Measurements from ENCODE around the gene NPHS1. TPM values are rescaled to one million over a fixed set of nuclear protein-coding genes. Genes with fewer than 3 reads are reported as not detected.

The NPHS1 gene
- total and polyA plus RNA-seq, 2 donors (not counting 1 experiment from before 2014, with no cell fraction given), result not detected

GRCh38 chr19:35792888-35793287 is 59.4 kb downstream of the NPHS1 start:
- DNase-seq (ENCODE audit: low read depth in 2 of 2), result no peak
- no peak for TF ChIP-seq CTCF (conservative IDR thresholded peaks at IDR 0.05 in 1 of 2, IDR thresholded peaks at IDR 0.05 in 1 of 2; ENCODE audit: low read depth in 1 of 2, low read length in 2 of 2)
- no peak for TF ChIP-seq EZH2 (IDR thresholded peaks at IDR 0.05; ENCODE audit: low read length, missing control alignments)
- no peak overlapping the region for H3K4me3 ChIP-seq (replicated peaks in 1 of 4; ENCODE audit: control extremely low read depth in 1 of 4, insufficient read depth in 1 of 4, low read depth in 3 of 4, low read length in 4 of 4)

GRCh38 chr19:35792312-35792711 is 60.0 kb downstream of the NPHS1 start:
- H3K4me2 ChIP-seq (ENCODE audit: extremely low read depth, insufficient read depth, low read length), result no peak overlapping the region
- TF ChIP-seq EZH2 (IDR thresholded peaks at IDR 0.05; ENCODE audit: low read length, missing control alignments) (no peak), CTCF (conservative IDR thresholded peaks at IDR 0.05 in 1 of 2, IDR thresholded peaks at IDR 0.05 in 1 of 2; ENCODE audit: low read depth in 1 of 2, low read length in 2 of 2) (no peak)
- H3K4me1 ChIP-seq (ENCODE audit: control insufficient read depth, extremely low read depth, insufficient read depth, low read length), result peaks cover 3% of the 10 kb centered on the region
- no peak overlapping the region for H3K27ac ChIP-seq (ENCODE audit: insufficient read depth, low read length)
- H3K36me3 ChIP-seq (ENCODE audit: control insufficient read depth, insufficient read depth, low read length), result no peaks in the 10 kb centered on the region
- no peaks in the 10 kb centered on the region for H3K9me3 ChIP-seq (ENCODE audit: control insufficient read depth, insufficient read depth, low read depth, low read length)
- no peaks in the 10 kb centered on the region for H4K20me1 ChIP-seq (ENCODE audit: control insufficient read depth, extremely low read depth, insufficient read depth, low read length)
- no peak overlapping the region for H2AFZ ChIP-seq (ENCODE audit: low read length)
- no peak overlapping the region for H3K4me3 ChIP-seq (replicated peaks in 1 of 4; ENCODE audit: control extremely low read depth in 1 of 4, insufficient read depth in 1 of 4, low read depth in 3 of 4, low read length in 4 of 4)
- H3K9ac ChIP-seq (ENCODE audit: insufficient read depth, low read length), result no peak overlapping the region
- peaks cover 15% of the 10 kb centered on the region for H3K27me3 ChIP-seq (ENCODE audit: control insufficient read depth, insufficient read depth, low read length)
- H3K79me2 ChIP-seq (ENCODE audit: control insufficient read depth, insufficient read depth, low read length), result no peaks in the 10 kb centered on the region
- no peak for DNase-seq (ENCODE audit: low read depth in 2 of 2)

More at GRCh38 chr19:35792888-35793287, 59.4 kb downstream of the NPHS1 start:
- H3K36me3 ChIP-seq (ENCODE audit: control insufficient read depth, insufficient read depth, low read length), result no peaks in the 10 kb centered on the region
- H3K4me2 ChIP-seq (ENCODE audit: extremely low read depth, insufficient read depth, low read length), result no peak overlapping the region
- no peaks in the 10 kb centered on the region for H3K79me2 ChIP-seq (ENCODE audit: control insufficient read depth, insufficient read depth, low read length)
- no peak overlapping the region for H2AFZ ChIP-seq (ENCODE audit: low read length)
- H3K27ac ChIP-seq (ENCODE audit: insufficient read depth, low read length), result no peak overlapping the region
- H3K27me3 ChIP-seq (ENCODE audit: control insufficient read depth, insufficient read depth, low read length), result peaks cover 19% of the 10 kb centered on the region
- H3K4me1 ChIP-seq (ENCODE audit: control insufficient read depth, extremely low read depth, insufficient read depth, low read length), result peaks cover 3% of the 10 kb centered on the region
- no peaks in the 10 kb centered on the region for H4K20me1 ChIP-seq (ENCODE audit: control insufficient read depth, extremely low read depth, insufficient read depth, low read length)
- H3K9ac ChIP-seq (ENCODE audit: insufficient read depth, low read length), result no peak overlapping the region
- H3K9me3 ChIP-seq (ENCODE audit: control insufficient read depth, insufficient read depth, low read depth, low read length), result no peaks in the 10 kb centered on the region

GRCh38 chr19:35791814-35792279 is 60.5 kb downstream of the NPHS1 start:
- Histone ChIP-seq H2AFZ (ENCODE audit: low read length) (no peak overlapping the region), H3K27ac (ENCODE audit: insufficient read depth, low read length) (no peak overlapping the region), H3K4me3 (replicated peaks in 1 of 4; ENCODE audit: control extremely low read depth in 1 of 4, insufficient read depth in 1 of 4, low read depth in 3 of 4, low read length in 4 of 4) (no peak overlapping the region), H3K4me1 (ENCODE audit: control insufficient read depth, extremely low read depth, insufficient read depth, low read length) (peaks cover 3% of the 10 kb centered on the region), H3K4me2 (ENCODE audit: extremely low read depth, insufficient read depth, low read length) (no peak overlapping the region), H3K9me3 (ENCODE audit: control insufficient read depth, insufficient read depth, low read depth, low read length) (no peaks in the 10 kb centered on the region), H4K20me1 (ENCODE audit: control insufficient read depth, extremely low read depth, insufficient read depth, low read length) (no peaks in the 10 kb centered on the region), H3K79me2 (ENCODE audit: control insufficient read depth, insufficient read depth, low read length) (no peaks in the 10 kb centered on the region), H3K36me3 (ENCODE audit: control insufficient read depth, insufficient read depth, low read length) (no peaks in the 10 kb centered on the region), H3K27me3 (ENCODE audit: control insufficient read depth, insufficient read depth, low read length) (peaks cover 10% of the 10 kb centered on the region), H3K9ac (ENCODE audit: insufficient read depth, low read length) (no peak overlapping the region)
- no peak for TF ChIP-seq EZH2 (IDR thresholded peaks at IDR 0.05; ENCODE audit: low read length, missing control alignments)
- TF ChIP-seq CTCF (conservative IDR thresholded peaks at IDR 0.05 in 1 of 2, IDR thresholded peaks at IDR 0.05 in 1 of 2; ENCODE audit: low read depth in 1 of 2, low read length in 2 of 2), result no peak
- DNase-seq (ENCODE audit: low read depth in 2 of 2), result no peak
